ENCODE measurements around the gene CRTC2.
"Not testable (repeated sequence)": the region's sequence is repeated elsewhere in the genome, so short reads cannot be mapped to it uniquely, and the experiment has no call there.

Gene CRTC2

DNA sequence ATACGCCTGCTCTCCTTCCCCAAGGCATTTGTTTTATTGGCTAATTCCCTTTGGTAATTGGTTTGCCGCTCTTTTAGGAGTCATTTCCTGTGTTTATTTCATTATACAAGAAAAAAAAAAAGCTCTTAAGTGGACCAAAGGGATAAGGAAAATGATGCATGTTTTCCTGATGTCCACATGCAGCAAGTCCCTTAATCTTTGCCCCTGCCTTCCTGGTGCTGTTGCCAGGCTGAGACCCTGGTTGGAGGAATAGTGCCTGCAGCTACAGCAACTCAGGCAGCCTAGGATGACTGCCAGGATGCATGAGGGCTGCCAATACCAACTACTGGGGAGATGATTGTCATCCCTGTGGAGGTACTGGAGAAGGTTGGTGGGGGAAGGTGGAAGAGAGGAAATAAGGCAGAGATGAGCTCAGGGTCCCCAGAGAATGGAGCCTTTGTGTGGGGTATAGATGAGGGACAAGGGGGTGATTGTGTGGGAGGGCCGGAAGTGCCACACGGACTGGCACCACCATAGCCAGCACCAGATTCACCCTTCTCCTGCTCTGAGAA, 29.5 kb downstream of the CRTC2 start:
- DNase-seq (ENCODE audit: low read depth in 2 of 2) = no peak

GRCh38 chr1:153928245-153928644, 30.2 kb downstream of the CRTC2 start:
- no peak for DNase-seq (ENCODE audit: low read depth in 2 of 2)

GRCh38 chr1:153926405-153926804, 32.0 kb downstream of the CRTC2 start:
- DNase-seq (ENCODE audit: low read depth in 2 of 2) = no peak

- peak; percentile 96 to 99 for DNase-seq (ENCODE audit: low read depth in 2 of 2)
Observed at GRCh38 chr1:153922972-153923925, 35.2 kb downstream of the CRTC2 start, which contains the start of gene GATAD2B. GATAD2B (minus strand) TSS chr1:153922972; CDS start chr1:153828347, 94,625 bp downstream.

- DNase-seq (ENCODE audit: low read depth in 2 of 2) = peak; percentile 38 to 53
Observed at GRCh38 chr1:153922076-153922971, 36.1 kb downstream of the CRTC2 start.

DNA sequence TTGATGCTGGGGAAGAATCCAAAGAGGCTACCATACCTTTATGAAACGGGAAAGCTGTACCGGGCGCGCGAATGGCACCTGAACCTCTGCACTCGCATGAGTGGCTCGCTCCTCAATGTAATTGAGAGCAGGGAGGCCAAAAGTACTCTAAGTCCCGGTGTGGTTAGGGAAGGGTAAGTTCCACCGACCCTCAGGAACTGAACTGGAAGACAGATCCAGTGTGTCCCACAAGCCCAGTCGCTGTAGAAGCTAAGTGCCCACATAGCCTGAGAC, 36.7 kb downstream of the CRTC2 start:
- DNase-seq (ENCODE audit: low read depth in 2 of 2) = no peak

- no peak for DNase-seq (ENCODE audit: low read depth in 2 of 2)
Observed at GRCh38 chr1:153921080-153921802, 37.2 kb downstream of the CRTC2 start.

DNA sequence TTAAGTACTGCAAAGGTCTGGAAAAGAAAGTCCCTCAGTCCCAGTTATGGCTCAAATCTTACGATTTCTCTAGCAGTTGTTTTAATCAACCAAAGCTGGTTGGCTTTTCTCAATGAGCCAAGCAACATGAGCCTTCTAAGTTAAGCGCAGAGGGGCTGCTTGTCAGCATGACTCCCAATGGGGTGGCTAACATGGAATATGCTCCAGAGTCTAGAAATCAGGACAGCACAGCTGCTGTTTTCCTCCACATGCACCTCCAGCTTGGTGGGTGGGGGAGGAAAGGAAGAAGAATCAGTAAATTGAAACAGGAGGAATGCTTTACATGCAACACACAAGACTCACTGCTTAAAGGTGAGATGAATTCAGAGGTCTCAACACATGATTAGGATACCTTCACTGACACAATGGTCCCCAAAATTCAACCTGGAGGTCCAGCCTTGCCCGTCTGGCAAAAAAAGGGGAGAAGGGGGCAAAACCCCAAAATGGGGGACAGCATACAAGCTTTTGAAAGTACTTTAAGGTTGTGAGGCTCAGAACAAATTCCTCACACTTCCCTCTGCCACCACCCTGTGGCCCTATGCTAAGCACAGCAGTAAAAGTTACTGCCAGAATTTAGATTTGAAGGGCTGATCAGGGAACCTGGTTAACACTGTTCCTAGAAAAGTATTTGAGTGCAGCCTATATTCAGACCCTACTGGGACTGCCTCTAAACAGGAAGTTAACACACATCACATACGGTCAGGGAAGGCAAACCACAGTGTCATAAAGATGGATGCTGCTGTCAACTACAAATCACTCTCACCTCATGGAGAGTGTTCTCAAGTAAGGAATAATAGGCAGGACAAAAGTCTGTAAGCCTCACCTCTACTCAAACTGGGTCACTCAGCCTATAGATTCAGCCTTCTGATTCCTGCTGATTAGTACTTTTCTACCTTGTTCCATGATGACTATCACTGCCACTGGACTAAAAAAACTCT, 38.2 kb downstream of the CRTC2 start:
- DNase-seq (ENCODE audit: low read depth in 2 of 2) = no peak

DNA sequence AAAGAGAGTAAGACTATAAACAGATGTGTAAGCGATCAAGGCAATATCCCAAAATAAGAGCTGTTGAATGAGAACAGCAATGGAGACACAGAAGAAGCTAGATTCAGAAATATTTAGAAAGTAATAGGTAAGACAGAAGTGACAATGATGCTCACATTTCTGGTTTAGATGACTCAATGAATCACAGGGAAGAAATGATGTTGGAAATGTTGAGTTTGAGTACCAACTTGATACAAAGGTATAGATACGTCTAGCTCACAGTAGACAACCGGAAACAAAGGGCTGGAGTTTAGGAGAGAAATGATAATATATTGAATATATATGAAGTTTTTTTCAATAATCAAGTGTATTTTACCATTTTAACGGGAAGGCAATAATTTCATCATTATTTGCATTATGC, 42.1 kb downstream of the CRTC2 start:
- DNase-seq (ENCODE audit: low read depth in 2 of 2) = no peak

GRCh38 chr1:153912349-153912748, 46.1 kb downstream of the CRTC2 start:
- DNase-seq (ENCODE audit: low read depth in 2 of 2) = no peak

- not testable (repeated sequence) for DNase-seq (ENCODE audit: low read depth in 2 of 2)
Observed at GRCh38 chr1:153910560-153910959, 47.9 kb downstream of the CRTC2 start.

- DNase-seq (ENCODE audit: low read depth in 2 of 2) = no peak
Observed at GRCh38 chr1:153908071-153908470, 50.3 kb downstream of the CRTC2 start.

DNA sequence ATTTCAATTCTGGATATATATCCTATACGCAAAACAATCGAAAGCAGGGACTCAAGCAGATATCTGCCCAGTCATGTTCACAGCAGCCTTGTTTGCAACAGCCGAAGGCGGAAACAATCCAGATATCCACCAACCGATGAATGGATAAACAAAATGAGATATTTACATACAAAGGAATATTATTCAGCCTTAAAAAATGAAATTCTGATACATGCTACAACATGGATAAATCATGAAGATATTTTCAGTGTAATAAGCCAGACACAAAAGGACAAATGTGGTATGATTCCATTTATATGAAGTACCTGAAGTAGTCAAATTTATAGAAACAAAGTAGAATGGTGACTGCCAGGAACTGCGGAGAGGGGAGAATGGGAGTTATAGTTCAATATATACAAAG, 51.3 kb downstream of the CRTC2 start:
- no peak for DNase-seq (ENCODE audit: low read depth in 2 of 2)

DNA sequence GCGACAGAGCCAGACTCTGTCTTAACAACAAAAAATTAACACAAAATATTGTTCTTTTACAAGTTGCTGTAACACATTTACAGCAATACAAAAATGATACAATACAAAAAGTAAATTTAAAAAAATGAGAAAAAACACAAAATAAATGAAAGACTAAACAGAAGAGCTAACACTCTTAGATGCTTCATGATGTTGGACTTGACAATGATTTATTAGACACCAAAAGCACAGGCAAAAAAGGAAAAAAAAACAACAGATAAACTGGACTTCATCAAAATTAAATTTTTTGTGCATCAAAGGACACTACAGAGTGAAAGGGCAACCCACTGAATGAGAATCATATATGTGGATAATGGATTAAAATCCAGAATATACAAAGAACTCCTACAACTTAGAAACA, 52.0 kb downstream of the CRTC2 start:
- DNase-seq (ENCODE audit: low read depth in 2 of 2) = no peak

- not testable (repeated sequence) for DNase-seq (ENCODE audit: low read depth in 2 of 2)
Observed at GRCh38 chr1:153905908-153906307, 52.5 kb downstream of the CRTC2 start.

GRCh38 chr1:153903841-153904455, 54.5 kb downstream of the CRTC2 start:
- DNase-seq (ENCODE audit: low read depth in 2 of 2) = no peak

- DNase-seq (ENCODE audit: low read depth in 2 of 2) = no peak
Observed at GRCh38 chr1:153899509-153899908, 58.9 kb downstream of the CRTC2 start.
